Activated CD4-positive, alpha-beta T cell treated with anti-CD3 and anti-CD28 coated beads, Interleukin-2, amount 50 U/mL, for 16 hours (primary cell): Measurements from ENCODE around the gene FAM3B.

Experiments
- DNase-seq: peaks from one replicate; pipeline ENCODE4 v3.0.0-alpha.2; 2020

The FAM3B gene

GRCh38 chr21:41369920-41370839 is 53.6 kb downstream of the FAM3B start:
- DNase-seq, result peak; percentile 26

- no peak for DNase-seq
These were observed 54.5 kb downstream of the FAM3B start for GRCh38 chr21:41370840-41371684.

GRCh38 chr21:41371685-41372030 is 55.1 kb downstream of the FAM3B start:
- DNase-seq, result no peak

GRCh38 chr21:41373253-41373652 is 56.7 kb downstream of the FAM3B start:
- DNase-seq, result no peak

GRCh38 chr21:41373763-41374162 is 57.2 kb downstream of the FAM3B start:
- DNase-seq, result no peak

- no peak for DNase-seq
These were observed 57.6 kb downstream of the FAM3B start for GRCh38 chr21:41374177-41374712.

GRCh38 chr21:41374867-41375533 is 58.4 kb downstream of the FAM3B start:
- peak; percentile 45 for DNase-seq

GRCh38 chr21:41375875-41376274 is 59.3 kb downstream of the FAM3B start:
- no peak for DNase-seq

- DNase-seq, result no peak
These were observed 61.1 kb downstream of the FAM3B start for GRCh38 chr21:41377715-41378114.

- no peak for DNase-seq
These were observed 62.2 kb downstream of the FAM3B start for GRCh38 chr21:41378849-41379248.

- no peak for DNase-seq
These were observed 63.3 kb downstream of the FAM3B start for GRCh38 chr21:41379901-41380300.

- no peak for DNase-seq
These were observed 65.1 kb downstream of the FAM3B start for GRCh38 chr21:41381731-41382130.

GRCh38 chr21:41387042-41387819 is 70.6 kb downstream of the FAM3B start:
- DNase-seq, result no peak

- DNase-seq, result no peak
These were observed 71.2 kb downstream of the FAM3B start for GRCh38 chr21:41387824-41388223.

GRCh38 chr21:41388259-41388658 is 71.7 kb downstream of the FAM3B start:
- no peak for DNase-seq

GRCh38 chr21:41390043-41390639 is 73.5 kb downstream of the FAM3B start:
- DNase-seq, result no peak

GRCh38 chr21:41393876-41394465 is 77.4 kb downstream of the FAM3B start:
- no peak for DNase-seq

- no peak for DNase-seq
These were observed 80.0 kb downstream of the FAM3B start for GRCh38 chr21:41396558-41397075.

GRCh38 chr21:41397471-41397891 is 80.9 kb downstream of the FAM3B start:
- no peak for DNase-seq

GRCh38 chr21:41398251-41398650 is 81.7 kb downstream of the FAM3B start:
- DNase-seq, result no peak

GRCh38 chr21:41398831-41399230 is 82.2 kb downstream of the FAM3B start:
- DNase-seq, result no peak
